Measurements from ENCODE around the gene RAP1GAP.

The RAP1GAP gene

DNA sequence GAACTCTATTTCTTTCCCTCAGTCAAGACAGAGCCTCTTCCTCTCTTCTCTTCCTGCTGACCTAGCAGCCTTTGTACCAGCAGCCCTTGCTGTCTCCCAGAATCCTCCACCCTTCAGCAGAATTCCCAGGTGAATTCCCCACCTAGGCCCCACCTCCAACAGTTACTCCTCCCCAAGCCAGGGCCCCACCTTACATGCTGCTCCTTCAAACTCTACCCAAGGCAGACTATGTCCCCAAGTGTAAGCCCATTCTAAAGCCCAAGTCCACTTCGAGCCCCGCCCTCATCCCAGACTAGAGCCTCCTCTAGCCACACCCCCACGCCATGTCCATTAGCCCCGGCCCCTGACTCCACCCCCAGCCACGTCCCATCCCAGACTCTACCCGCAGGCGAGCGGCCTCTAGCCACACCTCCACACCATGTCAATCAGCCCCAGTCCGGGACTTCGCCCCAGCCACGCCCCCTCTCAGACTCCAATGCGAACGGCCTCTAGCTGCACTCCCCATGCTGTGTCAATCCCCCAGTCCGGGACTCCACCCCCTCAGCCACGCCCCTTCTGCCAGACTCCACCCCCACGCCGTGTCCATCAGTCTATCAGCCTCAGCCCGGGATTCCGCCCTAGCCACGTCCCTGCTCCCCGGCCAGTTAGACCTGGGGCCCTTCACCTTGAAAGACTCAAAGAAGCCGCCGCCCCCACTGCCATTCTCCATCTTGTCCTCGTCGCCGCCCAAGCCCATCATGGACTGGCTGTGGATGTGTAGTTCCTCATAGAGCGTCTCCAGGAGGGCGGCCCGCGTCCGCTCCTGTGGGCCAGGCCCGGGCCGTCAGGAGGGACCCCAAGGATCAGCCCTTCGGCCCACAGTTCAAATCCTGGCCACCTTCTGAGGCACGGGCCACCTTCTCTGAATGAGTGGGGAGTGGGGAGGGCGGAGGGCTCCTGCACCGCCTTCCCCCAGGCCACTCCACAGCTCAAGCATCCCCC lies 61.3 kb downstream of the RAP1GAP start:
- no peak for DNase-seq

DNA sequence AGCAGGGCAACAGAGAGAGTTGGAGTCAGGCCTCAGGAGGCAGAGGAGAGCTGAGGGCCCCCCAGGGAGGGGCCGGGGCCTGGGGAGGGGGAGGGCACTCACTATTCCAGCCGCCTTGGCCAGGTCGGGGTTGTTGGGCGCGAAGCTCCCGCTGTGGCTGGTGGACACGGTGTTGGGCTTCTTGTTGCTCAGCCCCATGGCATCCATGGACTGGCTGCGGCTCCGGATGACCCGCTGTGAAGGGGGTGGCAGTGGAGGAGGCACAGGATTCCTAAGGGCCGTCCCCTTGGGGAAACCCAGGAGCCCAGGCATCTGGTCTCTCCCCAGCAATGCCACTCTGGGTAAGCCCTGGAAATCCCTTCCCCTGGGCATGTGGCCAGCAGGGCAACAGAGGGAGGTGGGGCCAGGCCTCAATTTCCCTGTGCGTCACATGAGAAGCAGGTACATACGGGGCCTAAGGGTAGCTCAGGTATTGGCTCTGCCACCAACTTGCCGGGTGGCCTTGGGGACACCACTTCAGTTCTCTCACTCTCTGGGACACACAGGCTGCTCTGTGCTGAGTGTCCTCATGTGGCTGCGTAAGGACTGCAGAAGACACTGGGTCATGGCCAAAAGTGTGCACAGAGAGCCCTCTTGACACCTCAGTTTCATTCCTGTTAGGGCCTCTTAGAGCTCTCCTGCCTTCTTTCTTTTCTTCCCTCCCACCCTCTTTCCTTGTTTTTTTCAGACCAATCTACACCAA lies 63.0 kb downstream of the RAP1GAP start:
- no peak for DNase-seq

DNA sequence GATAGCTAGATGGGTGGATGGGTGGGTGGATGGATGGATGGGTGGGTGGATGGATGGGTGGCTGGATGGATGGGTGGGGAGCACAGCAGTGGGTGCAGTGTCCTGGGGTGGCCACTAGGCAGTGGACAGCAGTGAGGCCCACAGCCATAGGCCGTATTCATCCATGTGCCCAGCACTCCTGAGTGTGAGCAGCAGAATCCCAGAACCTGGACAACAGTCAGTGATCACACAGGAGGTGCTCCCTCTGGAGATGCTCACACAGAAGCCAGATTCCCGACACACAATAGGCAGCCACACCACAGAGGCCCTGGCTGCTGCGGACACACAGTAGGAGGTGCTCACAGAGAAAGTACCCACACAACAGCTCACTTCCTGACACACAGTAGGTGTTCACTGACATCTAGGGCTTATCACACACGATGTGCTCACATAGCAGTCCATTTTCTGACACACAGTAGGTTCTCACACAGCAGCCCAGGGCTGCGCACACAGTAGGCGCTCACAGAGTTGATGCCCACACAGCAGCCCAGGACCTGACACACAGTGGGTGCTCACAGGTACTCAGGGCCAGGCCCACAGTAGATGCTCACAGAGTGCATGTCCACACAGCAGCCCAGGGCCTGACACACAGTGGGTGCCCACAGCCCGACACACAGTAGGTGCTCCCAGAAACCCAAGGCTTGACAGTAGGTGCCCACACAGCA lies 64.0 kb downstream of the RAP1GAP start:
- DNase-seq, result no peak

DNA sequence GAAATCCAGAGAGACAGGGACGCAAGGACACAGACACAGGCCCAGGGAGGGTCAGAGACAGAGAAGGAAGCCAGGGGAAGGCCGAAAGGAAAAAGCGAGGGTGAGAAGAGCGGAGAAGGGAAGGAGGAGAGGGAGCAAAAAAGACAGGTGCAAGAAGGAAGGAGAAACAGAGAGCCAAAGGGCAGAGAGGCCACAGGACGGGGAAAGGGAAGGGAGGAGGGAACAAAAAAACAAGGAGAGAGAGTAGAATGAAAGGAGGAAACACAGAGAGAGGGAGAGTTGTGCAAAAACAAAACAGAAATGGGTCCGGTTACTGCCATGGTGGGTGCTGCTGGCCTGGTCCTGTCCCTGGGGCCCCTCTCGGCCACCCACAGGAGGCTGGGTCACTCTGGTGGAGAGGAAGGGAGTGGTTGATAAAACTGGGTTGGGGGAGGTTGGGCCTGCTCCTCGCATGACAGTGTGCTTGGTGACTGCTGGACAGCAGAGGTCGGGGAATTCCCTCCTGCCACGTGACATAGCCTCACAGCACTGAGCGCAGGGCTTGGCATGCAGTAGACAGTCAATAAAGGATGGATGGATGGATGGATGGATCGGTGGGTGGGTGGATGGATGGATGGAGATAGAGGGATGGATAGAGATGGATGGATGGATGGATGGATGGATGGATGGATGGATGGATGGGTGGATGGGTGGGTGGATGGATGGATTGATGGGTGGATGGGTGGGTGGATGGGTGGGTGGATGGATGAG lies 64.8 kb downstream of the RAP1GAP start:
- no peak for DNase-seq

DNA sequence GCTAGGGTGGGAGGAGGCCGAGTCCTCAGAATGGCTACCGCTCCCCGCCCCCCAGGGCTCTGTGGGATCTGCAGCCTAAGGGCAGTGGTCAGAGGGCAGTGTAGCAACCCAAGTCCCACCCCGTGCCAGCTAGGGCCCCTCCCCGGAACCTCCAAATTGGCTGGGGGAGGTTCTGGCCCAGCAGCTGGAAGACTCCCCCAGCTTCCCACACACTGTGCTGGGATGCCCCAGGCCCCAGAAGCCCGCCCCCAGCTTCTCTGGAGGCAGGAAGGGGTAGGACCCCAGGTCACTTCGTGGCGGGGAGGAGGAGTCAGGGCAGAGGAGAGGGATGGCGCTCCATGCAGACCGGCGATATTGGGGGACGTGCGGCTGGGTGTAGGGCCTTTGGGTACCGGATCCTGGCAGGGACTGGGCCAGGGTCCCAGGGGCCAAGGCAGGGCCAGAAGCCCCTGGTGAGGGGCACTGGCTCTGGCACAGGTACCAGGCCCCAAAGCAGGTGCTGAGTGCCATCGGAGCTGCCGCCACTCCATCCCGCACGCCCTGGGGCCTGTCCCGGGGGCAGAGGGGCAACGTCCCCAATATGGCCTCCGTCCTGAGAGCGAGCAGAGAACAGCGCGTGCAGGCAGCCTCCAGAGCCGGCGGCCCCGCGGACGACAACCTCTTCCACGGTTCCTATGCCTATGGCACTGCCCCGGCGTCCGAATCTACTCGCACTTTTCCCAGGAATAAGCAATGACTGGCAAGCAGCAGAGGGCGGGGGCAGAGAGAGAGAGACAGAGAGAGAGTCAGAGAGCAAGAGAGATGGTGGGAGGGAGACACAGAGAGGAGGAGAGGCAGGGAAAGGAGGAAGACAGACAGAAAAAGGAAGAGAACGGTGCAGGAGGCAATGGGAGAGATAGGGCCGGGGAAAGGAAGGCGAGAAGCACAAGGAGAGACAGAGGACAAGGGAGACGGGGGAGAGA lies 65.7 kb downstream of the RAP1GAP start:
- DNase-seq, result no peak

DNA sequence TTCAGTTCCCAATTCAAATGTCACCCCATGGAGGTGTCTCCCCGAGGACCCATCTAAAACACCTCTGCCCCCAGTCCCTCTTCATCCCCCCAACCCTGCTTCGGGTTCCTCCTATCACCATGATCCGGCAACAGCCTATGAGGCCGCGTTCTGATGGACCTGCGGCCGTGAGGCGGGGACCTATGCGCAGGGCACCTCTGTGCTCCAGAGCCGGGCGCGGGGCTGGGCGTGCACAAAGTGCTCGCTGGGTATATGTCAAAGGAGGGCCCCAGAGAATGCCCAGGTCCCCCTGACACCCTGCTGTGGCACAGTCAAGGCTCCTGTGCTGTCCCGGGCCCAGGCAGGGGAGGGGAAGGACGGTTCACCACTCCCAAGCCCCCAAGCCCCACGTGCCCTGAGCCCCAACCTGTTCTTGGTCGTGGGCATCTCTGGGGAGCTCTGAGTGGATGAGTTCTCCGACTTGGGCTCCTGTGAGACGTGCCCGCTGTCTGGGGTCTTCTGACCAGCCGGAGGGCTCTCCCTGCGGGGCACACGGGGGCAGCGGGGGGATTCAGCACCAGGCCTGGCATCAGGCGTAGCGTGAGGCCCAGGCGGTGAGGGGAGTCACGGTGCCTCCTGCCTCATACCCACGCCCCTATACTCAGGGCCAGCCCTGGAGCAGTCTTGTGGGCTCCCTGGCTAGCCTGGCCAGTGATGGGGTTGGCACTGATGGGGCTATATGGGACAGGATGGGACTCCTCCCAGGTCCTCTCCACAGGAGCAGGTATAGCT lies 67.7 kb downstream of the RAP1GAP start:
- no peak for DNase-seq

DNA sequence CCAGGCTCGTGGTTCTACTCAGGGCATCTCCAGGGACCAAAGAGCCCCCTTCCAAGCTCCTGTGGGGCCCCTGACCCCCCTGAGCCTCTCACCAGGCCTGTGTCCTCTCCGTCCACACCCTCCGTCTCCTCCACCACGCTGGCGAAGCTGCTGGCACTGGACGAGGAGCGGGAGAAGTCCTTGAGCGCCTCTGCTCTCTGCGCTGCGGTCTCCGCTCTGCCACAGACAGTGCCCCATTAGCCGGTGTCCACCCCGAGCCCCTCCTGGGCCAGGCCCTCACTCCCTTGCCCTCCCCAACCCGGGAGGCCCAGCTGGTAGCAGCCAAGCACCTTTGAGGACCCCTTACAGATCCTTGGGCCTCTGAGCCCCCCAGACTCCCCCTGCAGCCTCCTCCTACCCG lies 69.8 kb downstream of the RAP1GAP start:
- DNase-seq, result no peak

DNA sequence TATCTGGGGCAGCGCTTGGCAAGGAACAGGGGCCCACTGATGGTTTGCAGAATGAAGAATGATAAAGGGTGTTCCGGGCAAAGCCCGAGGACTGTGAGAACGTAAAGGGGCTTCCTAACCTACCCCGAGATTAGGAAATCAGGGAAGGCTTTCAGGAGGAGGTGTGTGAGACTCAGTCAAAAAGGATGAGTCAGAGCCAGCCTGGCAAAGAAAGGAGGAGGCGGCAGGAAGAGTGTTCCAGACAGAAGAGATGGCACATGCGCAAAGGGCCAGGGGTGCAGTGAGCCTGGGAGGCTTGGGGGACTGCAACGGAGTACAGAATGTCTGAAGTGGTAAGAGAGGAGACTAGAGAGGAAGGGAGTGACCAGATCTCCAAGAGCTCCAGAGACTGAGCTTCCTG lies 70.3 kb downstream of the RAP1GAP start:
- no peak for DNase-seq

DNA sequence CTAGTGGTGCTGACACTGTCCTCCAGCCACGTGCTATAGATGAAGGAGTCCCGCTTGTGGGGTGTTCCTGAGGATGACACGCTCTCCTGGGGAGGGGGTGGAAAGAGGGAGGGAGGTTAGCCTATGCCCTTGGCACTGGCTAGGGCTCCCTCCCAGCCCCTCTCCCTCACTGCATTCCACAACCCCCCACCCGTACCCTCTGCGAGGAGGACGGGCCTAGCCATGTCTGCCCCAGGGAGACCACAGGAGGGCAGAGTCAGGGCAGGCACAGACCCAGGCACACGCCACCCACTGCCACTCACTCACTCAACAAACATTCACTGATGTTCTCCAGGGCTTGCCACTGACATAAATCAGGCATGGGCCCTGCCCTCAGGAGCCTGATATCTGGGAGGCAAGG lies 70.7 kb downstream of the RAP1GAP start:
- DNase-seq, result no peak

DNA sequence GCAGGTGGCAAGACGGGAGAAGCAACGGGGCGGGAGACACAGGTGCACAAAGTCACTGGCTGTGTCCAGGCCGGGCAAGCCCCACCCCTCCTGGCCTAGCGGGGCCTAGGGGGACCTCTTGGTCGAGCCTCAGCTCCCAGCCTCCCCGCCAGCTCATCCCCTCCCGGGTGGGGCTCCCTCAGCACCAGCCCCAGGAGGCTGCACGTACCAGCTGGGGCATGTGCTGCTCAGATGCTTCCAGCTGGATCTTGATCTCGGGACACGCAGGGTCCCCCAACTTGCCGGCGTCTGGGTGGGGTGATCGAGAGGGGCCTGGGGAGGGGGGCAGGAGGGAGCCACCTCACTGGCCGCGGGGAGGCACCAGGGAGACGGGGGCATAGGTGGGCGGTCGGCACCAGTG lies 71.4 kb downstream of the RAP1GAP start:
- DNase-seq, result no peak

DNA sequence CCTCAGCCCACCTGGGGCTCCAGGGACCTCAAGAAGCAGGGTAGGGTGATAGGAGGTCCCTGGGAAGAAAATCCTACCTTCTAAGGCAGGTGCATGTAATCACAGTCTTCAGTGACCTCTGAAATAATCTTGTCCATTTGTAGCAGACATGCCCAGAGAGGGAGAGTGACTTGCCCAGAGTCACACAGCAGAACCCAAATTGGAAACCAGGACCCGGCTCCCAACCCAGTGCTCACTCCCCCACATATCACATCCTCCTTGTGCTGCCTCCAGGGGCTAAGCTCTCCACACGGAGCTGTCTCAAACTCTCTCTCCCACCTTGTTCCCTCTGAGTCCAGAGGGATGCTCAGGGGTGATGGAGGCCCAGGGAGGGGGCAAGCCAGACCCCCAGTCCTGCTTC lies 72.5 kb downstream of the RAP1GAP start:
- no peak for DNase-seq

DNA sequence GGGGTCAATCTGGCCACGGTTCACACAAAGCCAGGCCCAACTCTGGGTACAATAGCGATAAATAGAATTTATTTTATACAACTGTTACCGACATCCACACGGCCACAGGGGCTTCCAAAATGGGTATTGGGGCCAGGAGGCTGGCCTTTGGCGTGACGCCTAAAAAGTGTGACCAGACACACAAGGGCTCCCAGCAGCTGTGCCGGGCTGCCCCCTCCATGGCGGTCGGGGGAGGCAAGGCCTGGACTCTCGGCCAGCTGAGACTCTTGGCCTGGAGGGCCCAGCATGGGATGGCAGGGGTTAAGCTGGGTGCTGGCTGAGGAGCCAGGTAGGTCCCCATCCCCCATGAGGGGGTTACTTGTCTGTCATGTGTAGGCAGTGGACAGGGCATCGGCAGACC lies 73.0 kb downstream of the RAP1GAP start:
- DNase-seq, result no peak

DNA sequence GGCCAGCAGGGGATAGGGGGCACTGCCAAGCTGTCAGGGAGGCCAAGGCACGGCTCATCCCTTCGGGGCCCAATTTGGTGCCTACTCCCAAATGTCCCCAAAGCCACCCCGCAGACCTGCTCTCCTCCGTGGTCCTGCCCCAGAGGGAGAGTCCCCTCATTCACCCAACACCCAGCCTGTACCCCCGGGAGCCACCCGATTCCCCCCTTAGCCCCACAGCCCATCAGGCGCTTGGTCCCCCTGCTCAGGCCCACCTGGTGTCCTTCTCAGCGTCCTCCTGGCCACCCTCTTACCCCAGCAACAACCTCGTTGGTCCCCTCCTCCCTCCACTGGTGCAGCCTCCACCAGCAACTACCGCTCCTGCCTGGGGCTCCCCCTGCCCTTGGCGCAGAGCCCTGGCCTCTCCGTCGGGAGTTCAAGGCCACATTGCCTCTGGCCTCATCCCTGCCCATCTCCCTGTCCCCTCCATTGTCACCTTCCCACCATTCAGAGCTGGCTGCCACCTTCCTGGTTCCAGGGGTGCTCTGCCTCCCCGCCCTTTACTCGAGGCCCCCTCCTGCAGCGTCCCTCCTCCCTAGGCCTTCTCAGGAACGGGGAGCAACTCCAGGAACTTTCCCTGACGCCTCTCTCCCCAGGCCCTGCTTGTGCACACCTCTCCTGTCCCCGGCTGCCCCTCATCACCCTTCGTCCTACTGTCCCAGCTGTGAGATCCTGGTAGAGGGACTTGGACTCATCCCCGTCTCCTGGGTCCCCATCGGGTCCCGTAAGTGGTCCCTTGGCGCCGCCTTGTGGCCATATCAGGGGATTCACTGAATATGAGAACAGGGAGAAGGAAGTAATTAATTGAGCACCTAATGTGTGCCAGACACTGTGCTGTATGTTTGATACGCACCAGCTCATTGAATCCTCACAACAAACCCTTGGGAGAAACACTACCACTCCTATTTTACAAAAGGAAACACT lies 73.9 kb downstream of the RAP1GAP start:
- DNase-seq, result peak; percentile 39

DNA sequence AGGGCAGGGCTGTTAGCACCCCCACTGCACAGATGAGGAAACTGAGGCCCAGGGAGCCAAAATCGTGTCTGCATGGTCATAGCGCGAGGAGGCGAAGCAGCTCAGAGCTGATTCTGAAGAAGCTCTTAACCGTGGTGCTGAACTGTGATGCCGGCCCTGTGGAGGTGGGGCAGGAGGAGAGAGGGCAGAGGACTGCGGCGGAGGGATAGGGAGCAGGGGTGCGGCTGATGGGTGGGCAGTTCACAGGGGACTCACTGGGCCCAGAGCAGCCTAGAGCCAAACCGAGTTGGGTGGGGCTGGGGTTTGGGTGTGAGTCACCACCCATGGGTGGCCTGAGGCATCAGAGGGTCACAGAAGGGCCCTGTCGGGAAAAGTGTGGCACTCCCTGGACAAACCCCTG lies 74.7 kb downstream of the RAP1GAP start:
- DNase-seq, result no peak

DNA sequence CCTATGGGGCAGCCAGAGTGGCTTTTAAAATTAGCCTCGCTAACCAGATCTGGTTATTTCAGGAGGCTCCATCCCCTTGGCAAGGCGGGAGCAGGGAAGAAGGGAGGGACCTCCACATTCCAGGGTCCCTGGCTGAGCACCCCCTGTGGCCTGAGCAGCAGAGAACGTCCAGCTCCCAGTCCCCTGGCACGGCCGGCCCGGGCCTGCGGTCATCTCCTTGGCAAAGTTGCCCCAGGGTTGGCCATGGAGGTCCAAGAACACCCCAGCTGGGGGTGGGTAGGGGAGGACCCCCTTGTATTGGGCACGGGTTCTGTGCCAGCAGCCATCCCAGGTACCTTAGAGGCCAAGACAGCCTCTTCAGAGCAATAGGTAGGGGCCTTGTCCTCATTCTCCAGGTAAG lies 75.9 kb downstream of the RAP1GAP start:
- no peak for DNase-seq

DNA sequence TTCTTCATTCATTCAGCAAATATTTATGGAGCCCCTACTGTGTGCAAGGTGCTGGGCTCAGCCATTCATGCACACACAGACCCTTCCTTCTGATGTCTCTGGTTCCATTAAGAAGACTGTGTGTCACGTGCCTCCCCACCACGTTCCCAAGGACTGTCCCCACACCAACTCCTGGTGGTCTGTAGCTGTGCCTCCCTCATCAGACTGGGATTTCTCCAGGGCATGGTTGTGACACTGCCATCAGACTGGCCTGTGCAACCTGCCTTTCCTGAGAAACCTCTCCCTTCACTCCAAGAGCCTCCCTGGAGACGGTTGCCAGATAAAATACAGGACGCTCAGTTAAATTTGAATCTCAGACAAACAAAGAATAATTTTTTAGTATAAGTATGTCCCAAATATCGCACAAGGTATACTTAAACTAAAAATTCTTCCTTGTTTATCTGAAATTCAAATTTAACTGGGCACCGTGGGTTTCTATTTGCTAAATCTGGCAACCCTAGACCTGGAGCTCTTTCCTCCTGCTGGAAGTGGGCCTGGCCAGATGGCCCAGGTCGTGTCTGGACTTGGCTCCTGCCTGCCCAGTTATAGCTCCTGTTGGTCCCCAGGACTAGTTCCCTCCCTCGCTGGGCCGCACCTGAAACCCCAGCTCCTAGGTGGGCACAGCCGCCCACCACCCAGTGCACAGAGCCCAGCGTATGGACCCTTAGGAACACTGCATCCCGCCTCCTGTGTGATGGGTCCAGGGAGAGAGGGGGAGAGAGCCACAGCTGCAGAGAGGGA lies 76.9 kb downstream of the RAP1GAP start:
- DNase-seq, result no peak

DNA sequence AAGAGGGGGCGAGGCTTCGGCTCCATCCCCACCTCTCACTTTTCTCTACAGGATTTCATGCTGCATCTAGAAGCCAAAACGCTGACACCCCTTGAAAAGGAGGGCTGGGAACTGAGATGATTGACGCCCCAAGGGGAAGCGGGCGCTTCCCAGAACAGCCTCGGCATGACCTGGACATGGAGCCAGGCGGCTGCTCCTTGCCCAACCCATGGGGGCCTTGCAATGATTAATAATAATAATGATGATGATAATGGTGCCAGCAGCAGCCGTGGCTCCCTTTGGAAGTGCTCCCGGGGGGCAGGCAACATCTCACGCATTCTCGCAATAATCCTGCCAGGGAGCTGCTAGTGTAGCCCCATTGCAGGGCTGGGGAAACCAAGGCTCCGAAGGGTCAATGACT lies 78.2 kb downstream of the RAP1GAP start:
- DNase-seq, result no peak

DNA sequence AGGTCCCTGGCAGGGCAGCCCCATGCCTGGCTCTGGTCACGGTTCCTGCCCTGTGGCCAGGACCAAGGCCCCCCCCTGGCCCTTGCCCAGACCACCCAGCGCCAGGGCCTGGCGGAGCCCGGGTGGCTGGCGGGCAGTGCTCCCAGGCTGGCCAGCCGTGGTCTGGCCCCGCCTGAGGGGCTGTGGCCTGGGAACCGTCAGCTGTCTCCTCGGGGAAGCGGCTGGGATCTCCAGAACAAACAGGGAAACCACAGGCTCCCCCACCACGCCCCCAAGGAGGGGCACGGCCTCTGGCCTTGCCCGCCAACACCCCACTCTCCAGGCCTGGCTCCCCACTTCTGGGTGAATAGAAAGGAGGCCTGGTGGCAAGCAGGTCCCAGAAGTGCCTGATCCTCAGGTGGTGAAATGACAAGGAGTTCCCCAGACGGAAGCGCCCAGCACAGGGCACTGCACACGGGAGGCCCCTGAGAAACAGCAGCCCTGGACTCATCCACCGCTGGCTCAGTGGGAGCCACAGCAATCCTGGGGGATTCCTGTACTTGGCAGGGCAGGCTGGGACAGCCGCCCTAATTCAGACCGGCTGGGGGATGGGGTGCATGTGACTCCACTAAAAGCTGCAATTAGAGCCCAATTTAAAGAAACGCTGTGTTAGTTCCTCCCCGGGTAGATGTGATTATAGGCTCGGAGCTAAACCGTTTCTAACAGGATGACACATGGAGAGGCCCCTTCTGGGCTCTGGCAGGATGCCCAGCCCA lies 78.9 kb downstream of the RAP1GAP start:
- DNase-seq, result no peak
